Activated CD4-positive, alpha-beta memory T cell treated with anti-CD3 and anti-CD28 coated beads for 36 hours (primary cell): Measurements from ENCODE around the gene NR6A1. TPM values are rescaled to one million over a fixed set of nuclear protein-coding genes. Genes with fewer than 3 reads are reported as not detected.

ENCODE experiments used
- CTCF ChIA-PET: fragments of 350-600 bp; sonication (Branson Sonifier 250); formaldehyde crosslinking; loops from one replicate; lab custom pipeline; 2021; ENCODE audit warnings: antibody characterized with exemption, inconsistent platforms; lab: Charles Lee
- POLR2A ChIA-PET: fragments of 350-600 bp; sonication (Branson Sonifier 250); formaldehyde crosslinking; loops from one replicate; lab custom pipeline; 2021; ENCODE audit warnings: antibody characterized with exemption; lab: Charles Lee
- DNase-seq: peaks from one replicate; pipeline ENCODE4 v3.0.0-alpha.2; 2020
- H3K27ac Mint-ChIP-seq: one replicate; pipeline ENCODE4 v1.8.0; 2021; ENCODE audit warnings: mixed read lengths
- H3K27me3 Mint-ChIP-seq: one replicate; pipeline ENCODE4 v1.8.0; 2021; ENCODE audit warnings: mixed read lengths
- H3K36me3 Mint-ChIP-seq: one replicate; pipeline ENCODE4 v1.8.0; 2021; ENCODE audit warnings: mixed read lengths
- H3K4me1 Mint-ChIP-seq: one replicate; pipeline ENCODE4 v1.8.0; 2021; ENCODE audit warnings: low read depth, mixed read lengths
- H3K4me3 Mint-ChIP-seq: one replicate; pipeline ENCODE4 v1.8.0; 2021; ENCODE audit warnings: mild to moderate bottlenecking, mixed read lengths
- H3K9me3 Mint-ChIP-seq: one replicate; pipeline ENCODE4 v1.8.0; 2021; ENCODE audit warnings: mixed read lengths
- intact Hi-C: fragments of 100-400 bp; cut with micrococcal nuclease; formaldehyde crosslinking; loops from one replicate; pipeline ENCODE4 v1.15.1; 2023
- total RNA-seq, 2 experiments: library from RNA; stranded (reverse); gene quantifications; one replicate each; pipeline ENCODE4 v1.2.3, GENCODE V29; 2021

NR6A1 gene
- total RNA-seq, 2 experiments from 2014 or later, result 0.61 to 0.83 TPM

GRCh38 chr9:124595743-124596142 is 175.4 kb downstream of the NR6A1 start:
- POLR2A ChIA-PET, result no interaction called here
- CTCF ChIA-PET, result interaction anchor here (1.0 to 2.3 kb wide), 4 partner anchors 10 to 59 kb away, joined by 3 to 5 read pairs (median 4); no protein-coding TSS in a partner anchor
- no peaks in the 10 kb centered on the region for H3K9me3 Mint-ChIP-seq
- DNase-seq, result no peak
- H3K4me3 Mint-ChIP-seq, result no peak overlapping the region
- H3K36me3 Mint-ChIP-seq, result no peaks in the 10 kb centered on the region
- intact Hi-C loops, result no loop called here
- H3K27ac Mint-ChIP-seq, result no peak overlapping the region
- no peaks in the 10 kb centered on the region for H3K4me1 Mint-ChIP-seq
- peaks cover 23% of the 10 kb centered on the region for H3K27me3 Mint-ChIP-seq

- no peak overlapping the region for H3K27ac Mint-ChIP-seq
- no peaks in the 10 kb centered on the region for H3K4me1 Mint-ChIP-seq
- H3K27me3 Mint-ChIP-seq, result peaks cover 19% of the 10 kb centered on the region
- no peaks in the 10 kb centered on the region for H3K36me3 Mint-ChIP-seq
- intact Hi-C loops, result no loop called here
- CTCF ChIA-PET, result interaction anchor here (1.0 to 1.9 kb wide), 3 partner anchors 11 to 58 kb away, joined by 4 to 5 read pairs (median 4); no protein-coding TSS in a partner anchor
- H3K9me3 Mint-ChIP-seq, result no peaks in the 10 kb centered on the region
- H3K4me3 Mint-ChIP-seq, result no peak overlapping the region
- POLR2A ChIA-PET, result no interaction called here
- no peak for DNase-seq
These were observed 176.4 kb downstream of the NR6A1 start for GRCh38 chr9:124594673-124595072.

GRCh38 chr9:124594225-124594624 is 176.9 kb downstream of the NR6A1 start:
- Mint-ChIP-seq H3K4me3 (no peak overlapping the region), H3K27ac (no peak overlapping the region), H3K9me3 (no peaks in the 10 kb centered on the region), H3K4me1 (no peaks in the 10 kb centered on the region), H3K27me3 (peaks cover 19% of the 10 kb centered on the region), H3K36me3 (no peaks in the 10 kb centered on the region)
- POLR2A ChIA-PET, result no interaction called here
- no peak for DNase-seq
- CTCF ChIA-PET, result interaction anchor here (1.5 to 1.9 kb wide), 2 partner anchors 23 to 57 kb away, joined by 4 to 5 read pairs; no protein-coding TSS in a partner anchor
- intact Hi-C loops, result no loop called here

- Mint-ChIP-seq H3K27ac (no peak overlapping the region), H3K4me1 (no peaks in the 10 kb centered on the region), H3K4me3 (no peak overlapping the region), H3K27me3 (peaks cover 17% of the 10 kb centered on the region), H3K9me3 (no peaks in the 10 kb centered on the region), H3K36me3 (no peaks in the 10 kb centered on the region)
- intact Hi-C loops, result no loop called here
- no peak for DNase-seq
- ChIA-PET CTCF (interaction anchor here (1.5 to 1.9 kb wide), 2 partner anchors 24 to 57 kb away, joined by 4 to 5 read pairs; no protein-coding TSS in a partner anchor), POLR2A (no interaction called here)
These were observed 177.5 kb downstream of the NR6A1 start for GRCh38 chr9:124593651-124594058.

GRCh38 chr9:124593200-124593599 is 177.9 kb downstream of the NR6A1 start:
- no peak for DNase-seq
- intact Hi-C loops, result no loop called here
- peaks cover 16% of the 10 kb centered on the region for H3K27me3 Mint-ChIP-seq
- POLR2A ChIA-PET, result no interaction called here
- no peak overlapping the region for H3K4me3 Mint-ChIP-seq
- H3K27ac Mint-ChIP-seq, result no peak overlapping the region
- CTCF ChIA-PET, result no interaction called here
- H3K36me3 Mint-ChIP-seq, result no peaks in the 10 kb centered on the region
- no peaks in the 10 kb centered on the region for H3K9me3 Mint-ChIP-seq
- no peaks in the 10 kb centered on the region for H3K4me1 Mint-ChIP-seq

GRCh38 chr9:124590889-124591641 is 180.0 kb downstream of the NR6A1 start:
- no peak for DNase-seq
- no peaks in the 10 kb centered on the region for H3K4me1 Mint-ChIP-seq
- no peak overlapping the region for H3K4me3 Mint-ChIP-seq
- intact Hi-C loops, result no loop called here
- H3K27me3 Mint-ChIP-seq, result peaks cover 12% of the 10 kb centered on the region
- CTCF ChIA-PET, result interaction anchor here (1.1 kb wide), 1 partner anchor 26 kb away, joined by 3 read pairs; no protein-coding TSS in a partner anchor
- no peak overlapping the region for H3K27ac Mint-ChIP-seq
- no peaks in the 10 kb centered on the region for H3K9me3 Mint-ChIP-seq
- H3K36me3 Mint-ChIP-seq, result no peaks in the 10 kb centered on the region
- POLR2A ChIA-PET, result no interaction called here

- no peaks in the 10 kb centered on the region for H3K36me3 Mint-ChIP-seq
- no peak for DNase-seq
- intact Hi-C loops, result no loop called here
- H3K27ac Mint-ChIP-seq, result no peak overlapping the region
- no peaks in the 10 kb centered on the region for H3K4me1 Mint-ChIP-seq
- no peak overlapping the region for H3K4me3 Mint-ChIP-seq
- no peaks in the 10 kb centered on the region for H3K9me3 Mint-ChIP-seq
- CTCF ChIA-PET, result no interaction called here
- POLR2A ChIA-PET, result no interaction called here
- H3K27me3 Mint-ChIP-seq, result peaks cover 2% of the 10 kb centered on the region
These were observed 186.5 kb downstream of the NR6A1 start for GRCh38 chr9:124584631-124585030.

GRCh38 chr9:124583134-124583533 is 188.0 kb downstream of the NR6A1 start:
- H3K27ac Mint-ChIP-seq, result no peak overlapping the region
- no peak overlapping the region for H3K4me3 Mint-ChIP-seq
- H3K36me3 Mint-ChIP-seq, result no peaks in the 10 kb centered on the region
- no peaks in the 10 kb centered on the region for H3K4me1 Mint-ChIP-seq
- peaks cover 2% of the 10 kb centered on the region for H3K27me3 Mint-ChIP-seq
- ChIA-PET POLR2A (no interaction called here), CTCF (no interaction called here)
- intact Hi-C loops, result no loop called here
- no peaks in the 10 kb centered on the region for H3K9me3 Mint-ChIP-seq
- no peak for DNase-seq

GRCh38 chr9:124580186-124580585 is 190.9 kb downstream of the NR6A1 start:
- Mint-ChIP-seq H3K27me3 (peaks cover 4% of the 10 kb centered on the region), H3K4me1 (no peaks in the 10 kb centered on the region), H3K9me3 (no peaks in the 10 kb centered on the region), H3K27ac (no peak overlapping the region), H3K4me3 (no peak overlapping the region), H3K36me3 (no peaks in the 10 kb centered on the region)
- DNase-seq, result no peak
- CTCF ChIA-PET, result interaction anchor here (0.6 kb wide), 1 partner anchor 94 kb away, joined by 3 read pairs; no protein-coding TSS in a partner anchor
- intact Hi-C loops, result no loop called here
- POLR2A ChIA-PET, result no interaction called here

GRCh38 chr9:124576751-124577150 is 194.4 kb downstream of the NR6A1 start:
- intact Hi-C loops, result no loop called here
- Mint-ChIP-seq H3K4me1 (no peaks in the 10 kb centered on the region), H3K27ac (no peak overlapping the region), H3K9me3 (no peaks in the 10 kb centered on the region), H3K4me3 (no peak overlapping the region), H3K36me3 (no peaks in the 10 kb centered on the region), H3K27me3 (peaks cover 5% of the 10 kb centered on the region)
- POLR2A ChIA-PET, result no interaction called here
- CTCF ChIA-PET, result no interaction called here
- DNase-seq, result no peak

- ChIA-PET CTCF (interaction anchor here (0.6 to 1.4 kb wide), 3 partner anchors 38 to 551 kb away, joined by 4 to 8 read pairs (median 5); no protein-coding TSS in a partner anchor), POLR2A (no interaction called here)
- H3K9me3 Mint-ChIP-seq, result no peaks in the 10 kb centered on the region
- no peak overlapping the region for H3K27ac Mint-ChIP-seq
- H3K4me3 Mint-ChIP-seq, result no peak overlapping the region
- intact Hi-C loops, result no loop called here
- DNase-seq, result no peak
- no peaks in the 10 kb centered on the region for H3K4me1 Mint-ChIP-seq
- no peaks in the 10 kb centered on the region for H3K36me3 Mint-ChIP-seq
- peaks cover 5% of the 10 kb centered on the region for H3K27me3 Mint-ChIP-seq
These were observed 196.4 kb downstream of the NR6A1 start for GRCh38 chr9:124574534-124575375.
